Gastroesophageal sphincter (tissue), 4 donors: Measurements from ENCODE around the gene ITGAE. TPM values are rescaled to one million over a fixed set of nuclear protein-coding genes. Genes with fewer than 3 reads are reported as not detected.

Experiments used
- ATAC-seq: fragments of 150-250 bp; one replicate; pipeline ENCODE4 v1.9.1; 2016; ENCODE audit warnings: mild to moderate bottlenecking, moderate library complexity
- H3K27ac ChIP-seq, 4 donors: fragments of 200-600 bp; sonication (generic) in 3 of 4; 1 replicate in 3 of 4; 2 replicates in 1 of 4; pipeline ENCODE4 v1.5.1; 2016 to 2019
- H3K27me3 ChIP-seq: fragments of 200-600 bp; sonication (generic); one replicate; pipeline ENCODE4 v1.5.1; 2019
- H3K36me3 ChIP-seq, 2 donors: fragments of 200-600 bp; sonication (generic); one replicate each; pipeline ENCODE4 v1.5.1; 2019; ENCODE audit warnings: control low read depth in 1 of 2
- H3K4me1 ChIP-seq, 3 donors: fragments of 200-600 bp; sonication (generic); 1 replicate in 2 of 3; 2 replicates in 1 of 3; pipeline ENCODE4 v1.5.1; 2016 to 2019; ENCODE audit warnings: control low read depth in 2 of 3
- H3K4me3 ChIP-seq, 2 donors: fragments of 200-600 bp; sonication (generic); one replicate each; pipeline ENCODE4 v1.5.1; 2019; ENCODE audit warnings: mild to moderate bottlenecking in 1 of 2, moderate library complexity in 1 of 2
- H3K9me3 ChIP-seq, 3 donors: fragments of 200-600 bp; sonication (generic); one replicate each; pipeline ENCODE4 v1.5.1; 2017 to 2019; ENCODE audit warnings: control low read depth in 2 of 3
- CTCF ChIP-seq, 4 experiments: fragments of 200-600 bp in 2 of 4; fragments of 450-650 bp in 2 of 4; sonication (generic) in 1 of 4; IDR thresholded peaks; one replicate each; pipeline ENCODE4 v1.5.1; 2017 to 2019; ENCODE audit warnings: antibody characterized with exemption in 4 of 4, mild to moderate bottlenecking in 2 of 4, moderate library complexity in 2 of 4
- EP300 ChIP-seq: sonication (generic); formaldehyde crosslinking; IDR thresholded peaks from one replicate; pipeline ENCODE4 v1.6.1; 2017; ENCODE audit warnings: antibody characterized with exemption, mild to moderate bottlenecking
- POLR2A ChIP-seq, 2 donors: fragments of 450-650 bp; IDR thresholded peaks; one replicate each; pipeline ENCODE4 v1.6.1; 2017; ENCODE audit warnings: antibody characterized with exemption in 2 of 2, mild to moderate bottlenecking in 2 of 2, moderate library complexity in 1 of 2
- POLR2AphosphoS5 ChIP-seq: sonication (generic); formaldehyde crosslinking; IDR thresholded peaks from one replicate; pipeline ENCODE4 v1.6.1; 2017; ENCODE audit warnings: antibody characterized with exemption
- WGBS, 2 donors: methylation state at CpG; one replicate each; pipeline ENCODE4 v1.1.5; 2018; ENCODE audit warnings: low coverage in 1 of 2; 5-methylcytosine and 5-hydroxymethylcytosine counted together
- total RNA-seq, 4 donors: library from RNA; depleted of rRNA; stranded (reverse); fragments of >200 nt; gene quantifications; one replicate each; pipeline ENCODE4 v1.1.0, GENCODE V29; 2016

ITGAE gene
- total RNA-seq, 4 donors from 2014 or later = 20.3 to 35.2 (median 21.7) TPM

GRCh38 chr17:3777366-3778120 lies 23.4 kb downstream of the ITGAE start:
- WGBS, 2 donors = 82 to 86% methylated on average over 4 to 6 of the region's 20 CpGs
- ATAC-seq = no peak
- TF ChIP-seq EP300 = no peak
- Histone ChIP-seq H3K9me3 (no peaks in the 10 kb centered on the region), H3K4me3 (no peak overlapping the region), H3K27ac (no peak overlapping the region), H3K36me3 (no peaks in the 10 kb centered on the region), H3K27me3 (peaks cover 11% of the 10 kb centered on the region), H3K4me1 (no peaks in the 10 kb centered on the region)

- H3K9me3 ChIP-seq = no peaks in the 10 kb centered on the region
- no peak overlapping the region for H3K4me3 ChIP-seq
- no peaks in the 10 kb centered on the region for H3K36me3 ChIP-seq
- 80% methylated on average over 1 of the region's 3 CpGs; no CpG with 5 or more reads in 1 of the 2 donors for WGBS, 2 donors
- TF ChIP-seq CTCF (IDR thresholded peaks at IDR 0.05) (no peak), POLR2AphosphoS5 (no peak), POLR2A (IDR thresholded peaks at IDR 0.05) (no peak), EP300 (no peak)
- H3K4me1 ChIP-seq = no peaks in the 10 kb centered on the region
- no peak overlapping the region for H3K27ac ChIP-seq
- H3K27me3 ChIP-seq = peaks cover 8% of the 10 kb centered on the region
- ATAC-seq = no peak
Measured at GRCh38 chr17:3773966-3774365, 27.0 kb downstream of the ITGAE start.

GRCh38 chr17:3773511-3773910 lies 27.5 kb downstream of the ITGAE start:
- Histone ChIP-seq H3K4me1 (no peaks in the 10 kb centered on the region), H3K4me3 (no peak overlapping the region), H3K9me3 (no peaks in the 10 kb centered on the region), H3K27me3 (peaks cover 8% of the 10 kb centered on the region), H3K36me3 (no peaks in the 10 kb centered on the region), H3K27ac (no peak overlapping the region)
- 69 to 81% methylated on average over 4 to 5 of the region's 5 CpGs for WGBS, 2 donors
- TF ChIP-seq POLR2AphosphoS5 = no peak
- TF ChIP-seq CTCF (IDR thresholded peaks at IDR 0.05) = no peak
- TF ChIP-seq EP300 = no peak
- ATAC-seq = no peak

DNA sequence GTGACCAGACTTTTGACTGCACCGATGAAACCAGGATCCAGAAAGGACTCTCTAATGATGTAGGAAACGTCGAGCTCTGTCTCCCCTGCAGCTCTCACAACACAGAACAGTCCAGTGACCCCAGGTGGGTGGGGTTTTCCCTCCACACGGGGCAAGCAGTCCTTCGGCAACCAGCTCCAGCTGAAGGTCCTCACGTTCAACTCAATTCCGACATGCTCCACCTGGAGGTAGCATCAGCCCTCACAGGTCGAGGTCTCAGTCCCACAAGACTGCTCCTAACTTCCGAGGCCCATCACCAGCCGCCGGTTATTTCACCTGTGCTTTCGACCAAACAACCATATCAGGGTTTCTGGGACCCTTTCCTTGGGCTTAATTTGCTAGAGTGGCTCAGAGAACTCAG lies 28.2 kb downstream of the ITGAE start:
- Histone ChIP-seq H3K27ac (no peak overlapping the region), H3K4me3 (no peak overlapping the region), H3K27me3 (peaks cover 8% of the 10 kb centered on the region), H3K9me3 (peaks cover 0 to 6% (median 0%) of the 10 kb centered on the region in 3 donors), H3K36me3 (no peaks in the 10 kb centered on the region), H3K4me1 (no peaks in the 10 kb centered on the region)
- WGBS, 2 donors = 51 to 60% methylated on average over 2 to 6 of the region's 12 CpGs
- TF ChIP-seq CTCF (IDR thresholded peaks at IDR 0.05) (no peak), EP300 (no peak), POLR2AphosphoS5 (no peak), POLR2A (IDR thresholded peaks at IDR 0.05) (no peak)
- ATAC-seq = no peak

DNA sequence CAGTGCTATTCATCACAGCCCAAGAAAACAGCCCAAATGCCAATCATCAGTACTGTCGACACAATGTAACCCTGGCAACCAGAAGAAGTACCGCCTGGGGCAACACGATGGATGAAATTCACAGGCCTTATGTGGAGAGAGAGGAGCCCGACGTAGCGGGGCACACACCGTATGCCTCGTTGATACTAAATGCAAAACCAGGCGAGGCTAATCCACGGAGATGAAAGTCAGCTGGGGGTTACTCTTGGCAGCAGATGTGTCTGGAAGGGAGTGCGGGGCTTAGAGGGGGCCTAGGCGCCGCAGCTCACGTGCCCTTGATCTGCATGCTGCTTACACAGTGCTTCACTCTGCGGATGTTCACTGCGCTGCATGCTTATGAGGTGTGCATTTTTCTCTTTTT lies 29.8 kb downstream of the ITGAE start:
- WGBS, 2 donors = 49 to 60% methylated on average over 9 to 11 of the region's 16 CpGs
- Histone ChIP-seq H3K9me3 (peaks cover 0 to 14% (median 0%) of the 10 kb centered on the region in 3 donors), H3K4me1 (no peaks in the 10 kb centered on the region), H3K27me3 (peaks cover 8% of the 10 kb centered on the region), H3K36me3 (no peaks in the 10 kb centered on the region), H3K4me3 (no peak overlapping the region), H3K27ac (no peak overlapping the region)
- ATAC-seq = no peak
- no peak for TF ChIP-seq EP300
- no peak for TF ChIP-seq POLR2A (IDR thresholded peaks at IDR 0.05)
- TF ChIP-seq CTCF (IDR thresholded peaks at IDR 0.05) = no peak
- no peak for TF ChIP-seq POLR2AphosphoS5
